Left ventricle myocardium inferior (tissue), 1 donor: Measurements from ENCODE around the gene ARFGAP3. TPM values are rescaled to one million over a fixed set of nuclear protein-coding genes. Genes with fewer than 3 reads are reported as not detected.

Experiments
- DNase-seq: peaks from one replicate; pipeline ENCODE4 v3.0.0-alpha.2; 2020
- H3K27ac ChIP-seq: fragments of 200-600 bp; replicated peaks from 2 replicates; pipeline ENCODE4 v1.8.0; 2021
- H3K27me3 ChIP-seq: fragments of 200-600 bp; 2 replicates; pipeline ENCODE4 v1.8.0; 2021; ENCODE audit warnings: low read depth
- H3K36me3 ChIP-seq: fragments of 200-600 bp; 2 replicates; pipeline ENCODE4 v1.8.0; 2021
- H3K4me1 ChIP-seq: fragments of 200-600 bp; 2 replicates; pipeline ENCODE4 v1.8.0; 2021
- H3K4me3 ChIP-seq: fragments of 200-600 bp; 2 replicates; pipeline ENCODE4 v1.8.0; 2021; ENCODE audit warnings: mild to moderate bottlenecking, moderate library complexity
- H3K9me3 ChIP-seq: fragments of 200-600 bp; replicated peaks from 2 replicates; pipeline ENCODE4 v1.8.0; 2021
- intact Hi-C: fragments of 100-400 bp; cut with micrococcal nuclease; formaldehyde crosslinking; loops from one replicate; pipeline ENCODE4 v1.11.0; 2022
- total RNA-seq: library from RNA; stranded (reverse); fragmentation: NEBNext Ultra II Directional; extraction: Animal tissue kit (Norgen Biotek cat#: 25700); gene quantifications from one replicate; pipeline ENCODE4 v1.2.1, GENCODE V29; 2021
- TF ChIP-seq, protein P1 (sequence below): fragments of 200-600 bp; IDR thresholded peaks from 2 replicates; pipeline ENCODE4 v1.8.0; 2021; ENCODE audit warnings: antibody characterized with exemption, mild to moderate bottlenecking, borderline replicate concordance
- donor health status: DM: no; HTN: yes; CAD: no; lungs with severe emphysema.

Gene ARFGAP3
- total RNA-seq, 1 donor from 2014 or later, result 26.9 TPM

DNA sequence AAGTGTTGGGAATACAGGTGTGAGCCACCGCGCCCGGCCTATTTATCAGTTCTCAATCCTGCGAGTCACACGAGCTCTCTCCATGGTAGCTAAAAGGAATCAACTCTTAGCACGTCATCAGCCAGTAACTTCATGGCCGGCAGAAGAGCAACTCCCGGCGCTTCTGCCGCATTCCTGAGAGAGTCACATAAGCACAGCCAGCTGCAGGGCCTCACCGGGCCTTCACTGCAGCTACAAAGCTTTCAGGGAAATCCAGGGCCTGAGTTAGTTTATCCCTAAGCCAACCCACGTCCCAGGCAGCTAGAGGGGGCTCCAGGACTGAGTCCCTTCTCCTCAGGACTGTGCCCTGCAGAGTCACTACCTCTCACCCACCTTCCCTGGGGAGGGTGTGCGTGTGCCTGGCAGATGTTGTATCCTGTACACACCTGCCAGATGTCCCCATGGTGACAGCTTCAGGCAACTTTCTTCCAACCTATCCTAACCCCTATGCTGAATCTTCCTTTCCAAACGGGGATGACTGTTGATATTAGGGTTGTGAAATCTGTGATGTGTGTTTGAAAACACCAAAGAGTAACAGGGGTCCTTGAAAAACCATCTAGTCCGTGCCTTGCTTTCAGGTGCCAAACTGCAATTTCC lies 45.9 kb upstream of the ARFGAP3 start:
- no peak for DNase-seq
- intact Hi-C loops, result no loop called here
- peak overlapping the region; percentile 89 for H3K27ac ChIP-seq
- TF ChIP-seq, protein P1, sequence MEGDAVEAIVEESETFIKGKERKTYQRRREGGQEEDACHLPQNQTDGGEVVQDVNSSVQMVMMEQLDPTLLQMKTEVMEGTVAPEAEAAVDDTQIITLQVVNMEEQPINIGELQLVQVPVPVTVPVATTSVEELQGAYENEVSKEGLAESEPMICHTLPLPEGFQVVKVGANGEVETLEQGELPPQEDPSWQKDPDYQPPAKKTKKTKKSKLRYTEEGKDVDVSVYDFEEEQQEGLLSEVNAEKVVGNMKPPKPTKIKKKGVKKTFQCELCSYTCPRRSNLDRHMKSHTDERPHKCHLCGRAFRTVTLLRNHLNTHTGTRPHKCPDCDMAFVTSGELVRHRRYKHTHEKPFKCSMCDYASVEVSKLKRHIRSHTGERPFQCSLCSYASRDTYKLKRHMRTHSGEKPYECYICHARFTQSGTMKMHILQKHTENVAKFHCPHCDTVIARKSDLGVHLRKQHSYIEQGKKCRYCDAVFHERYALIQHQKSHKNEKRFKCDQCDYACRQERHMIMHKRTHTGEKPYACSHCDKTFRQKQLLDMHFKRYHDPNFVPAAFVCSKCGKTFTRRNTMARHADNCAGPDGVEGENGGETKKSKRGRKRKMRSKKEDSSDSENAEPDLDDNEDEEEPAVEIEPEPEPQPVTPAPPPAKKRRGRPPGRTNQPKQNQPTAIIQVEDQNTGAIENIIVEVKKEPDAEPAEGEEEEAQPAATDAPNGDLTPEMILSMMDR, result peak; percentile 12
- H3K9me3 ChIP-seq, result no peaks in the 10 kb centered on the region
- no peaks in the 10 kb centered on the region for H3K36me3 ChIP-seq
- no peak overlapping the region for H3K4me3 ChIP-seq
- H3K4me1 ChIP-seq, result peaks cover 93% of the 10 kb centered on the region
- H3K27me3 ChIP-seq, result no peaks in the 10 kb centered on the region

DNA sequence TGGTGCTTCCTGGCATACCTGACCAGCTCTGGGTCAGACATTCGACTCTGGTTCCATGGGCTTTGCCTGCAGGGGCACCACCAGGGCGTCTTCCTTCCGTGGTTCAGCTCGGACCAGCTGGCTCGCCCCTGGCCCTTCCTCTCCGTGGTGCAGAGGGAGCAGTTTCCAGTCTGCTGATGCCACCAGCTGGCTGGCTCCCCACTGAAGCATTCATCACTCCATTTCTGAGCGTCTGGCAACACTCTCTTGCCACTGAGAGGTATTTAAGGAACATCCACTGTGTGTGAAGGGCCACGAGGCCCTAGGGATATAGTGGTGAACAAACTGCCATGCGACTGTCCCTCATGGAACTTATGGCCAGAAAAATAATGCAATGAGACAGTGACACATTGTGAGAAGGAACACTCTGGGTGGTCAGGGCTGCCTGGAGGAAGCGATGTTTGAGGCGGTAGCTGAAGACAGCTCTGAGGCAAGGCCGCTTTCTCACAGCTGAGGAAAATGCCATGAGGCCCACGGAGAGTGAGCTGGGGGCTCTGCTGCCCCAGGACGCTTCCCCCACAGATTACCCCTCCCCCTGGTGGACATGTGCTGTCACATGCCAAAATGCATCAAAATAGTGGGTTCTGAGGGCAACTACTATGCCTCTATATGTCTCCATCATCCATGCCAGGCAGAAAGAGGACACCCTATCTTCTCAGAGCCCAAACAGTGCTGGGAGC lies 44.9 kb upstream of the ARFGAP3 start:
- H3K27ac ChIP-seq, result peak overlapping the region; percentile 89
- H3K4me3 ChIP-seq, result no peak overlapping the region
- intact Hi-C loops, result no loop called here
- H3K36me3 ChIP-seq, result no peaks in the 10 kb centered on the region
- TF ChIP-seq, protein P1, result no peak
- H3K4me1 ChIP-seq, result peaks cover 93% of the 10 kb centered on the region
- no peaks in the 10 kb centered on the region for H3K9me3 ChIP-seq
- peak; percentile 74 for DNase-seq
- H3K27me3 ChIP-seq, result no peaks in the 10 kb centered on the region

DNA sequence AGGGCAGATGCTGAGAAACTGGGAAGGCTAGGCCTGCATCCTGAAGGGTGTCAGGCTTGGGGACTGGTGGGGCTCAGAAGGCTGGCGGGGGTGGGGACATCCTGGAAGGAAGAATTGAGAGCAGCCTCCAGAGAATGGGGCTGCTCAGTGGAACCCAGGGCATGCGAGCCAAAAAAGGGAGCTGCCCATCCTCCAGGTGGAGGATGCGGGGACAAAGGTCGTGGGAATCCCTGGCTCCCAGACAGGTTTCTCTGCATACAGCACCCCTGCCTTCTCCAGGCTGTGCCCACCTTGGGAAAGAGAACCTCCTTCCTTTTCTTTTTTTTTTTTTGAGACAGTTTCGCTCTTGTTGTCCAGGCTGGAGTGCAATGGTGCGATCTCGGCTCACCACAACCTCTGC lies 40.9 kb upstream of the ARFGAP3 start:
- TF ChIP-seq, protein P1, result no peak
- H3K27me3 ChIP-seq, result no peaks in the 10 kb centered on the region
- DNase-seq, result no peak
- intact Hi-C loops, result no loop called here
- H3K9me3 ChIP-seq, result no peaks in the 10 kb centered on the region
- peaks cover 5% of the 10 kb centered on the region for H3K36me3 ChIP-seq
- H3K4me1 ChIP-seq, result peaks cover 93% of the 10 kb centered on the region
- no peak overlapping the region for H3K4me3 ChIP-seq
- peak overlapping the region; percentile 71 for H3K27ac ChIP-seq

DNA sequence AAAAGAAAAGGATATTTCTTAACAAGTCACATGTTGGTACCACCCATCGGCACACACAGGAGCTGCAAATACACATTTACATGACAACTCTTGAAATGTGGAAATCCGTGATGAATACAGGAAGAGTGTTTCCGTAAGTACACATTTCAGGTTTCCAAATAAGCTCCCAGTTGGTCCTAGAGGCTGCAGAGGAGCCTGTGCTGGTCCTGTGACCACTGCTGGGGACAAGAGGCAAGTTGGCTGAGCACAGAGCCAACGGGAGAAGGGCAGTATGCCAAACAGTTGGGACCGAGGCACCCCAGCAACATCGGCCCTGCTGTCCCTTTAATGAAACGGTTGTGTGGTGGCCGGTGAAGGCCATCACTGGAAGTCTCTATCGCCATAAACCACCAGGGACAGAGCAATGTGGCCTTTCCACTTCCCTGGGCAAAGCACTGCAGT lies 38.5 kb upstream of the ARFGAP3 start:
- H3K4me1 ChIP-seq, result peaks cover 93% of the 10 kb centered on the region
- H3K27ac ChIP-seq, result peak overlapping the region; percentile 83
- TF ChIP-seq, protein P1, result no peak
- H3K27me3 ChIP-seq, result no peaks in the 10 kb centered on the region
- peaks cover 16% of the 10 kb centered on the region for H3K36me3 ChIP-seq
- H3K4me3 ChIP-seq, result no peak overlapping the region
- no peak for DNase-seq
- intact Hi-C loops, result no loop called here
- H3K9me3 ChIP-seq, result no peaks in the 10 kb centered on the region

DNA sequence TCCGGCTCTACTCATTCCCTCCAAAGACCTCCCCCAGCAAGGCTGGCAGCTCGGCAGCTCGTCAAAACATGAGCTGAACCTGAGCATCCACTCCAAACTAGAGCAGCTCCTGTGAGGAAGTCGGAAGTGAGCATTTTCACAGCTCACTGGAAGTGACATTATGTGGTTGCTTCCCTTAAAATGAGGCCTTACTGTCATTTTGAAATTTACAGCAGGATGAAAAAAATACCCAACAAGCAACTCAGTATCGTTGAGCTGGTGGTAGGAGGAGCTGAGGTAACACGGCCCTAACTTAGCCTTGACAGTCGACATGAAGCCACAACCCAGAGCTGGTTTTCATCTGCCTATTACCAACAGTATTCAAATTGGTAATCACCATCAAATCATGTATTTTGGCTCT lies 38.0 kb upstream of the ARFGAP3 start:
- TF ChIP-seq, protein P1, result no peak

More for the DNA sequence above, 38.0 kb upstream of the ARFGAP3 start:
- Histone ChIP-seq H3K4me3 (no peak overlapping the region), H3K4me1 (peaks cover 91% of the 10 kb centered on the region), H3K36me3 (peaks cover 20% of the 10 kb centered on the region), H3K27me3 (no peaks in the 10 kb centered on the region), H3K9me3 (no peaks in the 10 kb centered on the region), H3K27ac (peak overlapping the region; percentile 83)
- intact Hi-C loops, result no loop called here
- no peak for DNase-seq
